ENCODE measurements around the gene CHST13.

Gene CHST13

DNA sequence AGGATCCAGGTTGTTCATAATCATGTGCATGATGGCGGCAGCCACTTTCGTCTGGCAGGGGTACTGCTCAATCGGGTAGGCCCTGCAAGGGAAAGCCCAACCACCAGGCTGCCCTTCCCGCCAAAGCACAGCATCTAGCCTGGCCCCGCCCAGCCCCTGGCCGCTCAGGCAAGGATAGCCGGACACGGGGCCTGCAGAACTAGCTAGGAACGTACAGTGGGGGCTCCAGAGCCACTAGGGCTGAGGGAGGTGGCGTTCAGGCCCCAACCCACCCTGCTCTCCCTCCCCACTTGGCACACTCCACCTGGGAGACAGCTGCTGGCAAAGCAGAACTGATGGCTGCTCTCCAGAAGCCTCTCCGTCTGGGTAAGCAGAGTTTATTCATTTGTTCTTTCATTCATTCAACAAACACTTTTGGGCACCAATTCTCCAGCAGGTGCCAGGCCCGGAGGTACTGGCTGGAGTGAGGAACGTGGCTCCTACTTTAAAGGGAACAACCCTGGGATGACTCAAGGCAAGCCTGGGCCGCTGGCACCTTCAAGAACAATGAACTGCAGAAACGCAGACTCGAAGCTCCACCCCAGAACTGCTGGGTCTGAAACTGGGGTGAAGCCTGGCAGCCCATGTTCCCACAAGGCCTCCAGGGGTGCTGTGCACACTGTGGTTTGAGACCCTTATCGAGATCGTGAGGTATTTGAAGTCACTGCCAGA lies 14.2 kb upstream of the CHST13 start:
- DNase-seq (ENCODE audit: low read depth, low spot score) = no peak

DNA sequence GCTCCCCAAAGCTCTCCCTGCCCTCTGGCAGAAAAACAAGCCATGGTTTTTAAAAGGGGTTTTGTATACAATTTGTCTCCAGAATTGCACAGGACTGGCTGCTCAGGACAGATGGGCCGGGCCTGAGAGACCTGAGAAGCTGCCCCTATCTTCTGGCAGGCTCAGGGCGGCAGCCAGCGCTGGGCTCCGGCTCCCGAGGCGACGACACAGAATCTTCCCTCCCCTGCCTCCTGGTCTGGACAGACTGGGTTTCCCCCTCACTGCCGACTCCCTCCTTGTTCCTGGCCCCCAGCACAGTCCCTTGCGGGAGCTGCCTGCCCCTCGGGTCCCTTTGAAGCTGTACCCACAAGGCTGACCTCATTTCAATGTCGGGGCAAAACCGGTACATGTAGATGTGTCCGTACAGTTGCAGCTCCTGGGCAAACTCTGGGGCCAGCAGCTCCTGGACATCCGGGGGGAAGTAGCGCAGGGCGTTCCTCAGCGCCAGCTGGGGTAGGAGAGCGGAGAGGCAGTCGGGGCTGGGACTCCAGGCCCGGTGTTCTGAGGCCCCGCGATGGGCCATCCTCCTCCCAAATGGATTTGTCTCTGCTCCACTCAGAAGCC lies 13.5 kb upstream of the CHST13 start:
- DNase-seq (ENCODE audit: low read depth, low spot score) = no peak

DNA sequence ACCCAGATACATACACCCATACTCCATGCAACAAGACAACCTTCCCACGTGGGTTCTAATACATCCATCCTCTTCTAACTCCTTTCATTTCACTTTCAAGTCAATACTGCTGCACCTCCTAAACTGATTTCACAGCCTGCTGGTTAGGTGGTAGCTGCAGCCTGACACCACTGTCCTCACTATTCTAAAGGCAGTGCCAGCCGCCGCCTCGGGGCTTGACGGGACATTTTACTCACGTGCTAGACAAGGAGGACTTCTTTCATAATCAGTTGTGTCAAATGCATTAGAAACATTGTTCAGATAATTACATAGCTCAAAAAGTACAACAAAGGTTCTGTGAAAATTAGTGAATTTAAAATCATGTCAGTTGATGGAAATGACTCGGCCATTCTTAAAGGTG lies 12.7 kb upstream of the CHST13 start:
- DNase-seq (ENCODE audit: low read depth, low spot score) = no peak

- no peak for DNase-seq (ENCODE audit: low read depth, low spot score)
Measured at GRCh38 chr3:126512026-126512425, 11.9 kb upstream of the CHST13 start.

DNA sequence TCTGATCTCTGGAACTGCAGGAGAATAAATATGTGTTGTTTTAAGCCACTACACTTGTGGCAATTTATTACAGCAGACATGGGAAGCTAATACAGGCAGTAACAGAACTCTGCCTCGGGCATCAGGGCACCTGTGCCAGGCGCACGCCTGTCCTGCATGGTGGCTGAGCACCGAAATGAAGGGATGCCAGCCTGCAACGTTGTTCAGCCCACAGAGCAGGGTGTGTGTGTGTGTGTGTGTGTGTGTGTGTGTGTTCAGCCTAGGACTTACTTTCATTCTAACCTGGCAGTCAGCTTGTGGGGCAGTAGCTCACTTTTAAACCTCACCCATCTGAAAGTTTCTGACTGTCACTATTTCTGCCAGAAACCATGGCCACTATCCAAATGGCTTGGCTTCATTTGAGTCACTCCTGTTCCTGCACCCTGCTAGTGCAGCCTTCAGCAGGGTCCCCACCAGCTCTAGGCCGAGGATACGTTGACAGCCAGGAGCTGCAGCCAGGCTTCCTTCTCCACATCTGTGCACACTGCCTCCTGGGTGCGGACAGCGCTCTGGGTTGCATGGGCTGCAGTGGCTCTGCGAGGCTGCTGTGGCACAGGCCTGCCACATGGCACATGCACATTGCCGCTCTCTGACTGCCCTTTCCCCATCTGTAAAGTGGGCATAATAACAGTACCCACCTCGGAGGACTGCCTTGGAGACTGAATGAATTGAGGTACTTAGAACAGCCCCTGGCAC lies 10.9 kb upstream of the CHST13 start:
- no peak for DNase-seq (ENCODE audit: low read depth, low spot score)

DNA sequence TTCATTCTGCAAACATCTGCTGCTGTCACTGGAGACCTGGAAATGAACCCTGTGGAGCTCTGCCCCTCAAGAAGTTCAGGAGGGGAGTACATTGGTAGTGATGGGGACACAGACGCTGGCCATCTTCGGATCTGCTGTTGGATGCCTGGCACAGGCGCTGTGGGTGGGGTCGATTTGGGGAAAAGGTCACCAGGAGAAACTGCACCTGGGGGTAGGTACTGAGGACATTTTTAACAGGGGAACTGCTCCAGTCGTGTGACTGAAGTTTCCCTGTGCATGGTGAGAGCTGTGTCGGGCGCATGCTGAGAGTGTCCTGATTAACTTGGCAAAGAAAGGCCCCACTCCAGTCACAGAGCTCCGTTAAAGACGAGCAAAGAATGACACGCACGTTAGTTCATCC lies 9.8 kb upstream of the CHST13 start:
- DNase-seq (ENCODE audit: low read depth, low spot score) = no peak

- DNase-seq (ENCODE audit: low read depth, low spot score) = no peak
Measured at GRCh38 chr3:126515066-126515706, 8.8 kb upstream of the CHST13 start.

DNA sequence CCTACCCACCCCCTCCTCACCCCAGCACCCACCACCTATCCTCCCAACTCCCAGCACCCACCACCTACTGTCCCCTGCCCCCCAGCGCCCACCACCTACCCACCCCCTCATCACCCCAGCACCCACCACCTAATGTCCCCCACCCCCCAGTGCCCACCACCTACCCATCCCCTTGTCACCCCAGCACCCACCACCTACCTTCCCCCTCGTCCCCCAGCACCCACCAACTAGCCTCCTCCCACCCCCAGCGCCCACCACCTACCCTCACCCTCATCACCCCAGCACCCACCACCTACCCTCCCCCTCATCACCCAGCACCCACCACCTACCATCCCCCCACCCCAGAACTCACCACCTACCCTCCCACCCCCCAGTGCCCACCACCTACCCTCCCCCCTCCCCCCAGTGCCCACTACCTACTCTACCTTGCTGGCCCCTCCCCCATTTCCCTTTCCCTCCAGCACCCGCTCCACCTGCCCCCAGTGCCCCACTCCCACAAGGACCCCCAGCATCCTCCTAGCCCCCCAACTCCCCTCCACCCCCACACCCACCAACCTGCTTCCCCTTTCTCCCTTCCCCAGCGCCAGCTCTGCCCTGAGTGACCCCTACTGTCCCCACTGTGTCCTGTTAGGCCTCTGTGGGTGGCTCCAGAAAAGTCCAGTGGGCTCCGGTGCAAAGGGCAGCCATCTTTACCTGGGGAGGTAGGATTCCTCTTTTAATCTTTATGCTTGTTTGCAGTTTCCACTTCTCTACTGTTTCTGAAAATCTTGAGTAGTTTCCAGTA lies 7.6 kb upstream of the CHST13 start:
- no peak for DNase-seq (ENCODE audit: low read depth, low spot score)

- no peak for DNase-seq (ENCODE audit: low read depth, low spot score)
Measured at GRCh38 chr3:126516936-126517290, 7.0 kb upstream of the CHST13 start.

- DNase-seq (ENCODE audit: low read depth, low spot score) = no peak
Measured at GRCh38 chr3:126517291-126517951, 6.5 kb upstream of the CHST13 start, which contains the start of gene UROC1. Gene UROC1 (minus strand): TSS chr3:126517773. CDS start chr3:126517719, 54 bp downstream.

DNA sequence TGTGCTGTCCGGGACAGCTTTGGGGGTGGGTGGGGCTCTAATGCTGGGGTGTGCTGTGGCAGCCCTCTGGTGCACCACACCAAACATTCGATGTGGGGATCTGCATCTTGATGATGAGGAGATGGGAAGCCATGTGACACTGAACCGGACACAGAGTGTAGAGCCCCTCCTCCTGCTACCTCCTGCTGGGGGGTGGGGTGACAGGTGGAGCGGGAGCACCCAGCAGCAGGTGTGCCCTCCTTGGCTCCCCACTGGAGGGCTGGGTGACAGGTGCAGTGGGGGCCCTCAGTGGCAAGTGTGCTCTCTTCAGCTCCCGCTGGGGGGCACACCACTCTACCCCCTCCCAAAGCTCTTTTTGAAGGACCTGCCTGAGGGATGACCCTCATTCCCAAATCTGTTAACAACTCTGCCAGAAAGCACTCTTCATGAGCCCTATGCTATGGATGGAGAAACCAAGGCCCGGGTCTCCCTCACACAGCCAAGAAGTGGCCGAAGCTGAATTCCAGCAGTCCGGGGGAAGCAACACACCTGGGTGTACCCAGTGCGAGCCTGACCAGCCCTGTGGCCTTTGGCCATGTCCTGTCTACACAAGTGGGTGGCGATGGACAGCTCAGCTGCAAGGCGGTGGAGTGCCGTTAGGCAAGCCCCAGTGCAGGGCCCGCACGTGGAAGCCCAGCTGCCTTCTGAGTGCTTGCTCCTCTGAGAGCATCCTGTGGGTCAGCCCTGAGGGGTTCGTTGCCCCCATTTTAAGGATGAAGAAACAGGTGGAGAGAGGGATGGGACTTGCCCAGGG lies 5.8 kb upstream of the CHST13 start:
- DNase-seq (ENCODE audit: low read depth, low spot score) = no peak

DNA sequence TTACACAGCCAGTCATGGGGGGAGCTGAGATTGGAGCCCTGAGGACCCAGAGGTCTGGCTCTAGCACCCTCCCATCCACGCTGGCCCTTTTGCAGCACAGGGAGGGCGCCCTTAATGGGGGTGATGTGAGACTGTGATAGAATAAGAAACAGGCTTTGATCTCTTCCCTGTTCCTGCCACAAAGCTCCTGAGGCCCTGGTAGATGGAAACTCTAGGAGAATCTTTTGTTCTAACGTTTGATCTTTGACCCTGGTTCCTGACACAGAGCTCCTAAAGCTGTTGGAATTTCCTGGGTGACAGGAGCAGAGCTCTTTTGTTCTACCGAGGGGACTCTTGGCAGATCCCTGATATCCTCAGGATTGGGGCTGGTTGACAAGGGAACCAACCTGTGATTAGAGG lies 5.2 kb upstream of the CHST13 start:
- no peak for DNase-seq (ENCODE audit: low read depth, low spot score)

DNA sequence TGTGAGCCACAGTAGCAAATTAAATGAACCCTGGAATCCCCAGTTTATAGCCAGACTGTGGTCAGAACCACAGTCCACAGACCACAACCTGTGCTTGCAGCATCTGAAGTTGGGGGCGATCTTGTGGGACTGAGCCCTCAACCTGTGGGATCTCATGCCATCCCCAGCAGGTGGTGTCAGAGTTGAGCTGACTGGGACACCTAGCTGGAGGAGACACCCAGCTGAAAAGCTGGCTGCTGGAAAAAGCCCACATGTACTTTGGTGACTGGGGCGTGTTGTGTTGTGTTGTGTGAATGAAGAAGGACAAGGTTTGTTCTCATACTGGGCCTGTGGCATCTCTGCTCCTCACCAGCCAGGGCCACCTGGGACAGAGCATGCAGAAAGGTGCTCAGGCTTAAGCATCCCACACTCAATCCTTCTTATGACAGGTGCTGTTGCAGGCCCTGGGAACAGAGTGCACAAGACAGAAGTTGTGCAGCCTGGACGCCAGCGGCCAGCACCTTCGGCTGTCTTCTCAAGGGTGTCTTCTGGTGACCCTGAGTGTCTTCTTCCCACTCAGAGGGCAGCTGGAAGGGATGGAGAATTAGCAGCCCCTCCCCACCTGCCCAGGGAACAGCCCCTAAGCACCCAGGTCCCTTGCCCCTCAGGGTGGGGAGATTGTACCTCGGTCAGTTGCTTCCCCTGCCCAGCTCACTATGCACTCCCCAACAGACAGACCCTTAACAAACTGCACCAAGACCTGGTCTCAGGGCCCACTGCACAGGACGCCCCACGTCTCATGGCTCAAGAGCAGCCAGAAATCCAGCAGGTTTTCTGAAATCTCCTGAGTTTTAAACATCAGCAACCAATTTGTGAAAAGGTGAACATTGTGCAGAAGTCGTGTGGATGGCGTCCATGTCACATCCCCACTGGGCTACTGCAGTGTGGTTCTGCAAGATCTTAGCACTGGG lies 4.2 kb upstream of the CHST13 start:
- no peak for DNase-seq (ENCODE audit: low read depth, low spot score)

DNA sequence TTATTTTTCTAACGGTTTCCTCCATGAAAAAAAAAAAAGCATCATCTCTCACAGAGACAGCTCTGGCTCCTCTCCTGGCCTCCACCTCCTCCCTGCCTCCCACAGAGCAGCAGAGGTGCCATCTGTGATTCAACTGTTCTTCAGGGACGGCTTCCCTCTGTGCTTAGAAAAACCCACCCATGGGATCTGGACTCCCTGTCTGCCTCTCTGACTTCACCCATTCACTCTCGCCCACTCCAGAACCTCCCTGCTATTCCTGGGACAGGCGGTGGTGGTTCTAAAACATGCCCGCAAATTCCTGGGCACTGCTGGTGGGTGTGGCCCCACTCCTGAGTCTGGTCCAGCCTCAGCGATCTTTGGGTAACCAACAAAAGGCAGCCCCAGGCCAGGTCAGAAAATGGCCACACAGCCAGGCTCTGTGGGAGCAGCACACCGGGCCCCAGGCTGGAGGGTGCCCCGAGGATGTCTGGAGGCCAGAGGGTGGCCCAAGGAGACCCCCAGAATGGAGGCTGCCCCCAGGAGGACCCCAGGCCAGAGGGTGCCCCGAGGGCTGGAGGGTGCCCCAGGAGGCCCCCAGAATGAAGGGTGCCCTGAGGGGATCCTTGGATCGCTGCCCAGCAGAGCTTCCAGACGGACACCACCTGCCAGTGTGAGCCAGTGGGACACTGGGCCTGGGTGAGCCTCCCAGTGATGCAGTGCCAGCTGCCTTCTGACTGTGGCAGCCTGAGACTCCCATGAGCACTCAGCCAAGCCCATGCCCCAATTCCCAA lies 2.6 kb upstream of the CHST13 start:
- DNase-seq (ENCODE audit: low read depth, low spot score) = no peak

- DNase-seq (ENCODE audit: low read depth, low spot score) = no peak
Measured at GRCh38 chr3:126522363-126522788, 1.6 kb upstream of the CHST13 start.

GRCh38 chr3:126524429-126524988 lies 554 bp downstream of the CHST13 start:
- no peak for DNase-seq (ENCODE audit: low read depth, low spot score)

DNA sequence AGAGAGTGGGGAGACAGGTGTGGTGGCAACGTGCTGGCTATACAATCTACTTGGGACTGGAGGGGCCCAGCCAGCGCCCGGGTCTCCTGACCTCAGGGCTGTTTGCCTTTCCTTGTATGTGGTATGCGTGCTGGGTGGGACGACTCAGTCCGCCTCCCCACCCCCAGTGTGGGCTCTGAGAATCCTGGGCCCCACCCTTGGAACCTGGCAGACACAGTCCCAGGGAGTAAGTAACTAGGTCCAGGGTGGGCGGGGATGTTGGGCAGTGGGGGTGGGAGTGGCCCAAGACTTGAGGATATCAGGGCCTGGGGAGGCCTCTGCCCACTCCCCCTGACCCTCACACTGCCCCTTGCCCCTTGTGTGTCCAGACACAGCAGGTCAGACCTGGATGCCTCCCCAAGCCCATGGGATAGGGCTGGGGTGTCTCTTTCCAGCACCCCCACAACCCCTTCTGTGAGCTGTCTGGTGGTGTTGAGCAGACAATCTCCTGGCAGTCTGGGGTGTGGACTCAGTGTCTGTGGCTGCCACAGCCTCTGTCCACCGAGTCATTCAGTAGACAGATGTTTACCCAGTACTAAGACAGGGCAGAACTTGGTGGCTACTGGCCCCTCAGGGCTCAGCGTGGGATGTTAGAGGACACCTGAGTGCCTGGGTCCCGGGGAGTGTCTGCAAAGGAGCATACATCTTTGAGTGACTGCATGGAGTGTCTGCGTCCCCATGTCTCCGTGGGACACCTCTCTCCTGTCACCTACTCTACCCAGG lies 1.3 kb downstream of the CHST13 start:
- no peak for DNase-seq (ENCODE audit: low read depth, low spot score)

Measured in activated naive CD8-positive, alpha-beta T cell treated with anti-CD3 and anti-CD28 coated beads, Interleukin-2, amount 50 U/mL, for 16 hours (primary cell).